Ectodermal cell (in vitro differentiated cells): ENCODE results near the gene PXYLP1.
A peak's percentile ranks its signal among the peaks of the same experiment; 100 is the strongest.
"Not testable (repeated sequence)": the region's sequence is repeated elsewhere in the genome, so short reads cannot be mapped to it uniquely, and the experiment has no call there.

Source experiments
- H3K27ac ChIP-seq: 2 replicates; pipeline ENCODE4 v1.7.0; 2013; ENCODE audit warnings: mild to moderate bottlenecking, low read depth, low read length; ENCODE audit not compliant: insufficient read depth, poor library complexity, severe bottlenecking
- H3K27me3 ChIP-seq: 2 replicates; pipeline ENCODE4 v1.7.0; 2013; ENCODE audit warnings: mild to moderate bottlenecking, low read length; ENCODE audit not compliant: insufficient read depth, control insufficient read depth, poor library complexity, severe bottlenecking
- H3K36me3 ChIP-seq: one replicate; pipeline ENCODE4 v1.7.0; 2013; ENCODE audit warnings: low read length; ENCODE audit not compliant: control insufficient read depth, insufficient read depth
- H3K4me1 ChIP-seq: one replicate; pipeline ENCODE4 v1.7.0; 2013; ENCODE audit warnings: low read length; ENCODE audit not compliant: control insufficient read depth, insufficient read depth
- H3K4me3 ChIP-seq: 2 replicates; pipeline ENCODE4 v1.7.0; 2013; ENCODE audit warnings: low read depth, low read length, control low read depth; ENCODE audit not compliant: insufficient read depth
- H3K9me3 ChIP-seq: 2 replicates; pipeline ENCODE4 v1.7.0; 2013; ENCODE audit warnings: mild to moderate bottlenecking, low read length, moderate library complexity; ENCODE audit not compliant: control insufficient read depth
- WGBS, 2 experiments: methylation state at CpG; one replicate each; pipeline ENCODE4 v1.1.7; 2013; ENCODE audit warnings: missing lambda C conversion rate in 2 of 2; 5-methylcytosine and 5-hydroxymethylcytosine counted together

Gene PXYLP1

GRCh38 chr3:141307351-141308059 is 75.9 kb downstream of the PXYLP1 start:
- WGBS, 2 experiments: 92 to 95% methylated on average over 16 of the region's 16 CpGs
- no peaks in the 10 kb centered on the region for H3K36me3 ChIP-seq
- H3K4me3 ChIP-seq: no peak overlapping the region
- no peaks in the 10 kb centered on the region for H3K9me3 ChIP-seq
- H3K27ac ChIP-seq: no peak overlapping the region
- H3K4me1 ChIP-seq: no peaks in the 10 kb centered on the region
- H3K27me3 ChIP-seq: no peaks in the 10 kb centered on the region

DNA sequence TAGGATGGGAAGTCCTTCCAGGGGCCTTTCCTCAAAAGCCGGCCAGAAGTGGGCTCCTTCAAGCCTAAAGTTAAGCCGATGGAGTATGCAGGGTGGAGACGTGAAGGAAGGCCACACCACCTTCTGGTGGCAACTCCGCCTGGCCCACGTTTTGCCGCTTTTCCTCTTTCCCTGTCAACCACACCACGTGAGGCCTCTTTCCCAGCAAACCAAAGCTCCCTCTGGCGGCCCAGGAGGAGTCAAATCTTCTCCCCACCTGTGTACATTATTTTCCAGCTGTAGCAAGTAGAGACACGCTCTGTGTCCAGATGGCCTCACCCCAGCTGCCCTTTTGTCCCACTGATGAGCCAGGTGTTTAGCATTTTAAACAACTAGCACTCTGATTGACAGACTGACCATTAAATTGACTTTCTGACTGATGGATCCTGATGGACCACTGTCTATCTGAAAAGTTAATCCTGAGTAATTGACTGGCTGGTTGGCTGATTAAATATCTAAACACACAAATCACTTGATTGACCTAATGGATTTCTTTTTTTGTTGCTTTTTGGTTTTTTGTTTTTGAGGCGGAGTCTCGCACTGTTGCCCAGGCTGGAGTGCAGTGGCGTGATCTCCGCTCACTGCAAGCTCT is 77.1 kb downstream of the PXYLP1 start:
- Histone ChIP-seq H3K4me1 (no peaks in the 10 kb centered on the region), H3K9me3 (no peaks in the 10 kb centered on the region), H3K27ac (no peak overlapping the region), H3K36me3 (no peaks in the 10 kb centered on the region), H3K4me3 (no peak overlapping the region), H3K27me3 (no peaks in the 10 kb centered on the region)
- 61 to 62% methylated on average over 13 of the region's 13 CpGs for WGBS, 2 experiments

GRCh38 chr3:141311170-141311495 is 79.5 kb downstream of the PXYLP1 start:
- WGBS, 2 experiments: 25 to 28% methylated on average over 13 of the region's 13 CpGs
- Histone ChIP-seq H3K4me1 (no peaks in the 10 kb centered on the region), H3K27ac (no peak overlapping the region)

GRCh38 chr3:141311496-141312353 is 80.1 kb downstream of the PXYLP1 start:
- WGBS, 2 experiments: 10% methylated on average over 43 of the region's 43 CpGs
- Histone ChIP-seq H3K36me3 (no peaks in the 10 kb centered on the region), H3K9me3 (no peaks in the 10 kb centered on the region), H3K27ac (no peak overlapping the region), H3K4me1 (no peaks in the 10 kb centered on the region), H3K27me3 (no peaks in the 10 kb centered on the region), H3K4me3 (peak overlapping the region; percentile 70)

More at GRCh38 chr3:141311170-141311495, 79.5 kb downstream of the PXYLP1 start:
- peak overlapping the region; percentile 70 for H3K4me3 ChIP-seq
- no peaks in the 10 kb centered on the region for H3K27me3 ChIP-seq
- no peaks in the 10 kb centered on the region for H3K9me3 ChIP-seq
- H3K36me3 ChIP-seq: no peaks in the 10 kb centered on the region

GRCh38 chr3:141312354-141313092 is 80.9 kb downstream of the PXYLP1 start:
- H3K4me3 ChIP-seq: peak overlapping the region; percentile 70
- H3K9me3 ChIP-seq: no peaks in the 10 kb centered on the region
- no peak overlapping the region for H3K27ac ChIP-seq
- H3K27me3 ChIP-seq: no peaks in the 10 kb centered on the region
- H3K4me1 ChIP-seq: no peaks in the 10 kb centered on the region
- H3K36me3 ChIP-seq: no peaks in the 10 kb centered on the region
- 95 to 96% methylated on average over 16 of the region's 16 CpGs for WGBS, 2 experiments

DNA sequence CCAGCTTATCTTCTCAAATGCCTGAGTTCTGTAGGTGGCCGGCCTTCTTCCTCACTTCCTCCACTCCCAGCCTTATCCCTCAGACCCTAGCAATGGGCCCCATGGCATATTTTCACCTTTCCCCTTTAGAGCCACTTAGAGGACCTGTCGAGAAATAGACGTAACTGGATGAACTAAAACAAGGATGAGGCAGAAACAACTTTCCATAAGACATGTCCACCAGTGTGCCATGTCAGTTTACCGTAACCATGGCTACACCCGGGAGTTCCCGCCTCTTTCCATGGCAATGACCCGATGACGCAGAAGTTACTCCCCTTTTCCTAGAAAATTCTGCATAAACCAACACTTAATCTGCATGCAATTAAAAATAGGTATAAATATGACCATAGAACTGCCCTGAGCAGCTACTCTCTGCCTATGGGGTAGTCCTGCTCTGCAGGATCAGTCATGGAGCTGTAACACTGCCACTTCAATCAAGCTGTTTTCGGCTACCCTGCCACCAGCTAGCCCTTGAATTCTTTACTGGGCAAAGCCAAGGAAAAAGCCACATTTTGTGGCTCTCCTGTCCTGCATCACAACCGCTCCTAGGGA is 81.6 kb downstream of the PXYLP1 start:
- H3K36me3 ChIP-seq: no peaks in the 10 kb centered on the region
- H3K4me3 ChIP-seq: no peak overlapping the region
- H3K4me1 ChIP-seq: no peaks in the 10 kb centered on the region
- H3K27me3 ChIP-seq: no peaks in the 10 kb centered on the region
- H3K9me3 ChIP-seq: no peaks in the 10 kb centered on the region
- WGBS, 2 experiments: 92 to 93% methylated on average over 10 of the region's 10 CpGs
- H3K27ac ChIP-seq: no peak overlapping the region

DNA sequence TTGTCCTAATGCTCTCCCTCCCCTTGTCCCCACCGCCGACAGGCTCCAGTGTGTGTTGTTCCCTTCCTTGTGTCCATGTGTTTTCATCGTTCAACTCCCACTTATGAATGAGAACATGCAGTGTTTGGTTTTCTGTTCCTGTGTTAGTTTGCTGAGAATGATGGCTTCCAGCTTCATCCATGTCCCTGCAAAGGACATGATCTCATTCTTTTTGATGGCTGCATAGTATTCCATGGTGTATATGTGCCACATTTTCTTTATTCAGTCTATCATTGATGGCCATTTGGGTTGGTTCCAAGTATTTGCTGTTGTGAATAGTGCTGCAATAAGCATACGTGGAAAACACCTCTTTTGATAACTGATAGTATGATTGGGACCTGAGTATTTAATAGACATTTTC is 82.8 kb downstream of the PXYLP1 start:
- not testable (repeated sequence) for H3K27me3 ChIP-seq, H3K27ac ChIP-seq, H3K4me3 ChIP-seq, H3K9me3 ChIP-seq, H3K4me1 ChIP-seq, H3K36me3 ChIP-seq
- WGBS, 2 experiments: 90 to 92% methylated on average over 2 to 3 of the region's 4 CpGs

- 94 to 100% methylated on average over 1 of the region's 1 CpG for WGBS, 2 experiments
- Histone ChIP-seq H3K27me3 (no peaks in the 10 kb centered on the region), H3K4me1 (no peaks in the 10 kb centered on the region), H3K36me3 (no peaks in the 10 kb centered on the region), H3K9me3 (no peaks in the 10 kb centered on the region), H3K4me3 (no peak overlapping the region), H3K27ac (no peak overlapping the region)
Measured at GRCh38 chr3:141316851-141317250, 85.2 kb downstream of the PXYLP1 start.

DNA sequence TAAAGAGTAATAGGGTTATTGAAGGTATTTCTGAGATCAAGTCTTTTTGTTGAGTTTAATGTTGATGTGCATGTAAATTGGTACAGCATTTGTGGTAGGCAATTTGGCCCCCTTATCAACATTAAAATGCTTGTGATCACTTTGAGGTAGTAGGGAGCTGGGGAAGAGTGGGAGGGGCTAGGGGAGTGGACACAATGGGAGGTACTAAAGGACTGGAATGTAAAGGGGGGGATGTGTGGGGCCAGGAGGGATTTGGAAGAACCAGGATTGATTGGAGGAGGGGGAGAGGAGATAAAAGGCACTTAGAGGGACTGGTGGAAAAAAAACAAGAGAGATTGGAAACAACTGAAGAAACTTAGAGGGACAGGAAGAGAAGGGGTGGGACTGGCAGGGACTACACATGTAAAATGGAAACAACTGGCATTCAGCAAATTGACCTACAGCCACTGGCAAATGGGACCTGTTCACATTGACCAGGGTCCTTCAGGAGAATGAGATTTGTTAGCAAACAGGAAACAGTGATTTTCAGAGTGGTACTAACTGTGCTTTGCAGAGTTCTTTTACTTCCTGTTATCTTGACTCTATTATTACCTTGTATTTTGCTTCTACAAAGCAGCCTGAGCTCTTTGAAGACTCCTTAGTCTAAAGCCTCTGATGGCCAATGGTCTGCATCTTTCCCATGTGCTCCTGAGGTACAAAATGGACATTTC is 88.9 kb downstream of the PXYLP1 start:
- Histone ChIP-seq H3K27ac (no peak overlapping the region), H3K9me3 (no peaks in the 10 kb centered on the region), H3K4me3 (no peak overlapping the region), H3K36me3 (no peaks in the 10 kb centered on the region), H3K27me3 (no peaks in the 10 kb centered on the region), H3K4me1 (no peaks in the 10 kb centered on the region)
